ENCODE measurements around the gene COBLL1.
"Not testable (repeated sequence)": the region's sequence is repeated elsewhere in the genome, so short reads cannot be mapped to it uniquely, and the experiment has no call there.

The COBLL1 gene

GRCh38 chr2:164780611-164781178 is 60.9 kb downstream of the COBLL1 start:
- DNase-seq = no peak

- DNase-seq = no peak
Observed at GRCh38 chr2:164779383-164780057, 62.1 kb downstream of the COBLL1 start.

GRCh38 chr2:164778723-164779122 is 62.9 kb downstream of the COBLL1 start:
- DNase-seq = no peak

GRCh38 chr2:164777847-164778461 is 63.7 kb downstream of the COBLL1 start:
- no peak for DNase-seq

GRCh38 chr2:164773635-164774034 is 68.0 kb downstream of the COBLL1 start:
- no peak for DNase-seq

GRCh38 chr2:164773091-164773490 is 68.5 kb downstream of the COBLL1 start:
- DNase-seq = no peak

GRCh38 chr2:164771897-164772296 is 69.7 kb downstream of the COBLL1 start:
- DNase-seq = no peak

GRCh38 chr2:164770421-164770916 is 71.2 kb downstream of the COBLL1 start:
- no peak for DNase-seq

- DNase-seq = no peak
Observed at GRCh38 chr2:164766954-164767320, 74.7 kb downstream of the COBLL1 start.

- no peak for DNase-seq
Observed at GRCh38 chr2:164766216-164766953, 75.2 kb downstream of the COBLL1 start.

GRCh38 chr2:164764996-164765395 is 76.6 kb downstream of the COBLL1 start:
- DNase-seq = no peak

GRCh38 chr2:164764474-164764873 is 77.1 kb downstream of the COBLL1 start:
- no peak for DNase-seq

- DNase-seq = no peak
Observed at GRCh38 chr2:164763431-164763830, 78.2 kb downstream of the COBLL1 start.

- no peak for DNase-seq
Observed at GRCh38 chr2:164761737-164762460, 79.7 kb downstream of the COBLL1 start.

- not testable (repeated sequence) for DNase-seq
Observed at GRCh38 chr2:164761201-164761600, 80.4 kb downstream of the COBLL1 start.

- no peak for DNase-seq
Observed at GRCh38 chr2:164760179-164760578, 81.4 kb downstream of the COBLL1 start.

GRCh38 chr2:164757934-164758695 is 83.5 kb downstream of the COBLL1 start:
- DNase-seq = no peak

GRCh38 chr2:164756773-164757172 is 84.8 kb downstream of the COBLL1 start:
- DNase-seq = no peak

- DNase-seq = no peak
Observed at GRCh38 chr2:164755952-164756351, 85.7 kb downstream of the COBLL1 start.

- DNase-seq = no peak
Observed at GRCh38 chr2:164754157-164755093, 87.2 kb downstream of the COBLL1 start.

- DNase-seq = no peak
Observed at GRCh38 chr2:164752956-164753355, 88.7 kb downstream of the COBLL1 start.
